IMR-90 (cell line): ENCODE results near the gene TSPYL4. TPM values are rescaled to one million over a fixed set of nuclear protein-coding genes. Genes with fewer than 3 reads are reported as not detected.
A peak's percentile ranks its signal among the peaks of the same experiment; 100 is the strongest.

Source experiments
- ATAC-seq: fragments of 200-7000 bp; cut with Tn5 transposase; 2 replicates; pipeline ENCODE4 v1.9.1; 2020; ENCODE audit warnings: low read depth, mild to moderate bottlenecking, moderate library complexity
- BruUV-seq: library from RNA; stranded (reverse); fragments of 400-500 nt; replicated peaks from 2 replicates; lab custom pipeline; 2021; lab: Mats Ljungman, UMichigan
- CTCF ChIA-PET: fragments of 300-600 bp; formaldehyde crosslinking; extraction: SDS; loops from one replicate; lab custom pipeline; 2021; ENCODE audit warnings: antibody characterized with exemption; lab: Yijun Ruan, JAX
- POLR2A ChIA-PET: fragments of 300-600 bp; sonication (Branson Sonifier 250); formaldehyde crosslinking; loops from one replicate; lab custom pipeline; 2022; ENCODE audit warnings: antibody characterized with exemption; ENCODE audit not compliant: unreplicated experiment; lab: Charles Lee
- DNase-seq: peaks from one replicate; pipeline ENCODE4 v3.0.0; 2013
- H2AFZ ChIP-seq: replicated peaks from 2 replicates; pipeline ENCODE3; 2013; ENCODE audit warnings: low read length, mild to moderate bottlenecking; ENCODE audit not compliant: poor library complexity
- H2AK5ac ChIP-seq: 2 replicates; pipeline ENCODE4 v1.6.1; 2013; ENCODE audit warnings: low read depth, low read length, inconsistent platforms
- H2AK9ac ChIP-seq: replicated peaks from 2 replicates; pipeline ENCODE3; 2013; ENCODE audit warnings: mild to moderate bottlenecking, low read depth, low read length, moderate library complexity; ENCODE audit not compliant: poor library complexity
- H2BK120ac ChIP-seq: 2 replicates; pipeline ENCODE4 v1.6.1; 2013; ENCODE audit warnings: low read depth, low read length, inconsistent platforms
- H2BK15ac ChIP-seq: 3 replicates; pipeline ENCODE4 v1.6.1; 2013; ENCODE audit warnings: low read depth, low read length, inconsistent platforms
- H2BK20ac ChIP-seq: 2 replicates; pipeline ENCODE4 v1.6.1; 2013; ENCODE audit warnings: low read depth, mild to moderate bottlenecking, inconsistent platforms, low read length, moderate library complexity
- H2BK5ac ChIP-seq: 2 replicates; pipeline ENCODE4 v1.6.1; 2013; ENCODE audit warnings: mild to moderate bottlenecking, low read depth, low read length, inconsistent platforms; ENCODE audit not compliant: poor library complexity, severe bottlenecking
- H3K14ac ChIP-seq: replicated peaks from 2 replicates; pipeline ENCODE4 v1.6.1; 2013; ENCODE audit warnings: low read depth, low read length, inconsistent platforms
- H3K18ac ChIP-seq: 2 replicates; pipeline ENCODE4 v1.6.1; 2013; ENCODE audit warnings: low read depth, low read length, control low read depth
- H3K23ac ChIP-seq: 2 replicates; pipeline ENCODE4 v1.6.1; 2013; ENCODE audit warnings: low read depth, low read length, inconsistent platforms
- H3K27ac ChIP-seq: 2 replicates; pipeline ENCODE4 v1.5.1; 2013; ENCODE audit warnings: mild to moderate bottlenecking, control low read depth, low read length; ENCODE audit not compliant: insufficient read depth
- H3K27me3 ChIP-seq: 2 replicates; pipeline ENCODE4 v1.6.1; 2013; ENCODE audit warnings: low read length; ENCODE audit not compliant: control insufficient read depth, insufficient read depth
- H3K36me3 ChIP-seq: 2 replicates; pipeline ENCODE4 v1.6.1; 2013; ENCODE audit warnings: low read length, mixed read lengths; ENCODE audit not compliant: control insufficient read depth, insufficient read depth
- H3K4ac ChIP-seq: 2 replicates; pipeline ENCODE4 v1.6.1; 2013; ENCODE audit warnings: low read depth, low read length, inconsistent platforms
- H3K4me1 ChIP-seq: 2 replicates; pipeline ENCODE4 v1.6.1; 2013; ENCODE audit warnings: low read length, mixed read lengths; ENCODE audit not compliant: control insufficient read depth, insufficient read depth
- H3K4me2 ChIP-seq: 2 replicates; pipeline ENCODE4 v1.6.1; 2013; ENCODE audit warnings: low read depth, mild to moderate bottlenecking, control low read depth, low read length, moderate library complexity
- H3K4me3 ChIP-seq: 2 replicates; pipeline ENCODE4 v1.5.1; 2013; ENCODE audit warnings: low read depth, mild to moderate bottlenecking, control low read depth, low read length, moderate library complexity; ENCODE audit not compliant: insufficient read depth
- H3K56ac ChIP-seq: 2 replicates; pipeline ENCODE4 v1.6.1; 2013; ENCODE audit warnings: low read length, inconsistent platforms; ENCODE audit not compliant: insufficient read depth; ENCODE audit errors: extremely low read depth
- H3K79me1 ChIP-seq, 2 experiments: 2 replicates each; pipeline ENCODE4 v1.6.1; 2013; ENCODE audit warnings: low read length in 2 of 2, inconsistent platforms in 1 of 2, low read depth in 1 of 2
- H3K9ac ChIP-seq: 2 replicates; pipeline ENCODE4 v1.6.1; 2013; ENCODE audit warnings: low read depth, low read length, control low read depth
- H3K9me1 ChIP-seq: 2 replicates; pipeline ENCODE4 v1.6.1; 2013; ENCODE audit warnings: low read length, inconsistent platforms; ENCODE audit not compliant: insufficient read depth
- H3K9me3 ChIP-seq: 2 replicates; pipeline ENCODE4 v1.6.1; 2013; ENCODE audit warnings: low read length; ENCODE audit not compliant: control insufficient read depth, insufficient read depth
- H4K20me1 ChIP-seq: 2 replicates; pipeline ENCODE4 v1.6.1; 2013; ENCODE audit warnings: low read length, inconsistent platforms; ENCODE audit not compliant: insufficient read depth
- H4K5ac ChIP-seq: 2 replicates; pipeline ENCODE4 v1.6.1; 2013; ENCODE audit warnings: mild to moderate bottlenecking, low read depth, low read length, control low read depth
- H4K8ac ChIP-seq, 2 experiments: 2 replicates each; pipeline ENCODE4 v1.6.1; 2013; ENCODE audit warnings: low read depth in 2 of 2, low read length in 2 of 2, control low read depth in 1 of 2, inconsistent platforms in 1 of 2
- H4K91ac ChIP-seq: 2 replicates; pipeline ENCODE4 v1.6.1; 2013; ENCODE audit warnings: low read depth, low read length, inconsistent platforms; ENCODE audit not compliant: insufficient read depth
- CEBPB ChIP-seq: IDR thresholded peaks from 2 replicates; pipeline ENCODE4 v1.6.1; 2012; ENCODE audit warnings: low read depth, low read length, improper control_type of control experiment
- MAZ ChIP-seq: IDR thresholded peaks from 2 replicates; pipeline ENCODE4 v1.6.1; 2012; ENCODE audit warnings: low read depth, mild to moderate bottlenecking, low read length, improper control_type of control experiment, moderate library complexity, borderline replicate concordance
- SMC3 ChIP-seq: fragments of 150-350 bp; IDR thresholded peaks from 2 replicates; pipeline ENCODE4 v1.6.1; 2016; ENCODE audit warnings: low read depth, mild to moderate bottlenecking, antibody characterized with exemption, low read length, moderate library complexity
- WGBS, 2 experiments: methylation state at CpG; one replicate each; pipeline versions ENCODE4 v1.1.5 to v1.1.7; 2013; ENCODE audit warnings: missing lambda C conversion rate in 2 of 2; ENCODE audit not compliant: insufficient read length in 1 of 2; ENCODE audit errors: extremely low coverage in 2 of 2; 5-methylcytosine and 5-hydroxymethylcytosine counted together
- dilution Hi-C: fragments of 300-500 bp; cut with HindIII; formaldehyde crosslinking; loops from one replicate; pipeline ENCODE4 v1.14.3; 2018; ENCODE audit warnings: low sequenced_read_pairs; ENCODE audit not compliant: unreplicated experiment
- in situ Hi-C: fragments of 300-500 bp; cut with MboI; formaldehyde crosslinking; loops from 3 replicates; pipeline ENCODE4 v1.14.3; 2019; ENCODE audit warnings: low sequenced_read_pairs, inconsistent platforms, mixed read lengths
- intact Hi-C: fragments of 100-400 bp; cut with micrococcal nuclease; formaldehyde crosslinking; loops from 2 replicates; pipeline ENCODE4 v1.10.0; 2022
- polyA plus RNA-seq, 3 experiments: library from polyadenylated mRNA; depleted of rRNA; stranded (reverse); fragments of >200 nt; gene quantifications; 2 replicates each; pipeline ENCODE4 v1.2.3, GENCODE V29; 2012; ENCODE audit warnings: low replicate concordance in 1 of 3
- total RNA-seq: library from RNA; depleted of rRNA; stranded (reverse); fragments of >200 nt; gene quantifications from 2 replicates; pipeline ENCODE4 v1.2.3, GENCODE V29; 2012

Gene TSPYL4
- total and polyA plus RNA-seq, 2 of the 4 experiments (the other 2 are of a cell fraction), result 22.0 to 29.9 TPM

- H4K20me1 ChIP-seq, result no peaks in the 10 kb centered on the region
- no peak overlapping the region for H3K27ac ChIP-seq
- no peaks in the 10 kb centered on the region for H3K9me3 ChIP-seq
- no peak overlapping the region for H3K23ac ChIP-seq
- no peak overlapping the region for H3K4me2 ChIP-seq
- no peak overlapping the region for H3K18ac ChIP-seq
- peaks cover 9% of the 10 kb centered on the region for H3K4me1 ChIP-seq
- intact Hi-C loops, result loop anchor here (10.0 kb wide), 1 partner anchor 192 kb away; no protein-coding TSS in a partner anchor
- no CpG with 5 or more reads among the region's 1 CpG for WGBS, 2 experiments
- in situ Hi-C loops, result no loop called here
- H4K5ac ChIP-seq, result no peak overlapping the region
- no peak overlapping the region for H2BK5ac ChIP-seq
- H2BK120ac ChIP-seq, result no peak overlapping the region
- ATAC-seq, result no peak
- H4K91ac ChIP-seq, result no peak overlapping the region
- no peak overlapping the region for H2AK9ac ChIP-seq
- no peak overlapping the region for H3K4ac ChIP-seq
- no peak overlapping the region for H3K9ac ChIP-seq
- H2BK20ac ChIP-seq, result no peak overlapping the region
- H4K8ac ChIP-seq, result no peak overlapping the region
- dilution Hi-C loops, result no loop called here
- no peak overlapping the region for H2AFZ ChIP-seq
- H3K27me3 ChIP-seq, result no peaks in the 10 kb centered on the region
- no peak overlapping the region for H2BK15ac ChIP-seq
- CTCF ChIA-PET, result interaction anchor here (1.1 kb wide), 1 partner anchor 10 kb away, joined by 3 read pairs; no protein-coding TSS in a partner anchor
- H3K4me3 ChIP-seq, result no peak overlapping the region
- no peaks in the 10 kb centered on the region; the same call in 1 of the 2 replicates for H3K36me3 ChIP-seq
- H2AK5ac ChIP-seq, result no peak overlapping the region
- BruUV-seq, result no TSS peak
- no peak for DNase-seq
- H3K9me1 ChIP-seq, result no peaks in the 10 kb centered on the region; the same call in 1 of the 2 replicates
- TF ChIP-seq CEBPB (peak; percentile 68), MAZ (no peak), SMC3 (no peak)
- H3K14ac ChIP-seq, result no peak overlapping the region
- no peak overlapping the region for H3K56ac ChIP-seq
- POLR2A ChIA-PET, result no interaction called here
- no peaks in the 10 kb centered on the region for H3K79me1 ChIP-seq
Measured at GRCh38 chr6:116206231-116206903, 47.5 kb downstream of the TSPYL4 start.
